ENCODE results near the gene UBE3D. TPM values are rescaled to one million over a fixed set of nuclear protein-coding genes. Genes with fewer than 3 reads are reported as not detected.

UBE3D gene
- total RNA-seq, 4 donors from 2014 or later, result 5.3 to 12.4 (median 8.4) TPM

DNA sequence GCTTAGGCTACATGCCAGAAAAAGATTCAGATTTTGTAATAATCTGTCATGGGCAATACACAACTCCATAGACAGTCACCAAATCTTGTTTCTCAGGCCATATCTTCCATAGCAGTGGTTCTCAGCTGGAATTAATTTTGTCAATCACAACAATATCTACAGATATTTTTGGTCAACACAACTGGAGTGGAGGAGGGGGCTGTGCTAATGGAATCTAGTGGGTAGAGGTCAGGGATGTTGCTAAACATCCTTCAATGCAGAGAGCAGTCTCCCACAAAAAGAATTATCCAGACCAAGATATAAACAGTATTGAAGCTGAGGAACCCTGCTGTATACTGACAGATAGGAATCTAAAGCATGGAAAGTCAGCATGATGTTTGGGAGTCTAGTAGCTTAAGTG, 174.6 kb downstream of the UBE3D start:
- H3K27ac ChIP-seq, result no peak overlapping the region
- no peak for DNase-seq
- no peaks in the 10 kb centered on the region for H3K9me3 ChIP-seq
- TF ChIP-seq CTCF (IDR thresholded peaks at IDR 0.05) (no peak), POLR2A (IDR thresholded peaks at IDR 0.05) (no peak)
- peaks cover 0 to 5% (median 0%) of the 10 kb centered on the region in 3 donors for H3K36me3 ChIP-seq
- no peak overlapping the region for H3K4me3 ChIP-seq
- H3K4me1 ChIP-seq, result no peaks in the 10 kb centered on the region
- intact Hi-C loops (cut with DNase I), result no loop called here
- no peaks in the 10 kb centered on the region for H3K27me3 ChIP-seq

- intact Hi-C loops (cut with DNase I), result no loop called here
- WGBS, 2 donors, result 20% methylated on average over 1 of the region's 1 CpG; no CpG with 5 or more reads in 1 of the 2 donors
- Histone ChIP-seq H3K4me3 (no peak overlapping the region), H3K9me3 (no peaks in the 10 kb centered on the region), H3K27me3 (no peaks in the 10 kb centered on the region), H3K36me3 (peaks cover 0 to 5% (median 0%) of the 10 kb centered on the region in 3 donors), H3K4me1 (no peaks in the 10 kb centered on the region), H3K27ac (no peak overlapping the region)
- TF ChIP-seq POLR2A (IDR thresholded peaks at IDR 0.05) (no peak), CTCF (IDR thresholded peaks at IDR 0.05) (no peak)
- DNase-seq, result no peak
These were observed 175.4 kb downstream of the UBE3D start for GRCh38 chr6:82890240-82890639.

GRCh38 chr6:82889143-82889542, 176.5 kb downstream of the UBE3D start:
- no peak overlapping the region for H3K4me3 ChIP-seq
- H3K9me3 ChIP-seq, result no peaks in the 10 kb centered on the region
- WGBS, 2 donors, result 82 to 91% methylated on average over 5 of the region's 5 CpGs
- H3K27me3 ChIP-seq, result no peaks in the 10 kb centered on the region
- no peaks in the 10 kb centered on the region for H3K4me1 ChIP-seq
- peaks cover 0 to 5% (median 0%) of the 10 kb centered on the region in 3 donors for H3K36me3 ChIP-seq
- H3K27ac ChIP-seq, result no peak overlapping the region
- TF ChIP-seq CTCF (IDR thresholded peaks at IDR 0.05) (no peak), POLR2A (IDR thresholded peaks at IDR 0.05) (no peak)
- intact Hi-C loops (cut with DNase I), result no loop called here
- DNase-seq, result no peak

DNA sequence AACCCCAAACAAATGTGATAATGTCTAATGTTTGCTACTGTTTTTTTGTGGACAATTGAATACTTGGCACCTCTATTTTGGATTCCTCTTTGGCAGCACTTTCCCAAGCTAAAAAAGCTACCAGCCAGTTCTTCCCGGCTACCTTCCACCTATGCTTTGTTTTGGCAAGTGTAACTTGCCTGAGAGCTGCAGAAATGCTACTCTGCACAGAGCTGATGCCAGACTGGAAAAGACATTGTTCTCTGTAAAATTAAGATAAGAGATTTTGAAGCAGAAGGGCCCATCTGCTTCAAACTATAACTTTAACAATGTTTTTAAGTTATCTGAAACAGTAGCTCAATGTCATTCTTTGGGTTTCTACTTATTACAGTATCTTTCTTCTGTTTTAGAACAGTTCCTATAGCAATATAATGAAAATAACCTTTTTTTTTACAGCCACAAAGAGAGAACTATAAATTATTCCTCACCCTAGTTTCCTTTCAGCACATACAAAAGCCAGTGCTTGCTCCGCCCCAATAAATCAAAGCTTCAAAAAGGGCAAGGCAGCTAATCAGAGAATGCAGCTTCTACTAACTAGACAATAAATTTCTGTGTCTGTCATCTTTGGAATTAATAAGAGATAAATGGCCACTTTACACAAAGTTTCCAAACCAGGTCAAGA, 183.1 kb downstream of the UBE3D start:
- Histone ChIP-seq H3K27ac (no peak overlapping the region), H3K27me3 (no peaks in the 10 kb centered on the region), H3K4me3 (no peak overlapping the region), H3K4me1 (peaks cover 0 to 9% (median 0%) of the 10 kb centered on the region in 3 donors), H3K36me3 (no peaks in the 10 kb centered on the region), H3K9me3 (no peaks in the 10 kb centered on the region)
- TF ChIP-seq CTCF (IDR thresholded peaks at IDR 0.05) (no peak), POLR2A (IDR thresholded peaks at IDR 0.05) (no peak)
- intact Hi-C loops (cut with DNase I), result no loop called here
- WGBS, 2 donors, result 17 to 25% methylated on average over 2 of the region's 2 CpGs
- no peak for DNase-seq

- DNase-seq, result no peak
- TF ChIP-seq POLR2A (IDR thresholded peaks at IDR 0.05) (no peak), CTCF (IDR thresholded peaks at IDR 0.05) (no peak)
- no peaks in the 10 kb centered on the region for H3K27me3 ChIP-seq
- intact Hi-C loops (cut with DNase I), result no loop called here
- no peaks in the 10 kb centered on the region for H3K36me3 ChIP-seq
- H3K9me3 ChIP-seq, result no peaks in the 10 kb centered on the region
- peaks cover 0 to 9% (median 0%) of the 10 kb centered on the region in 3 donors for H3K4me1 ChIP-seq
- no peak overlapping the region for H3K4me3 ChIP-seq
- 81 to 87% methylated on average over 1 of the region's 1 CpG for WGBS, 2 donors
- no peak overlapping the region for H3K27ac ChIP-seq
These were observed 184.1 kb downstream of the UBE3D start for GRCh38 chr6:82881519-82881918.
